Calu3 (cell line): ENCODE results near the gene CHID1. TPM values are rescaled to one million over a fixed set of nuclear protein-coding genes. Genes with fewer than 3 reads are reported as not detected.

ENCODE experiments used
- BruUV-seq: library from RNA; stranded (reverse); fragments of 400-500 nt; replicated peaks from 2 replicates; lab custom pipeline; 2021; lab: Mats Ljungman, UMichigan
- CTCF ChIA-PET: fragments of 300-600 bp; sonication (Branson Sonifier 250); formaldehyde crosslinking; loops from one replicate; lab custom pipeline; 2022; ENCODE audit warnings: antibody characterized with exemption; lab: Charles Lee
- DNase-seq: peaks from one replicate; pipeline ENCODE4 v3.0.0; 2022
- H3K27ac Mint-ChIP-seq: one replicate; pipeline ENCODE4 v1.8.0; 2022; ENCODE audit warnings: mixed read lengths; ENCODE audit not compliant: unreplicated experiment
- H3K27me3 Mint-ChIP-seq: one replicate; pipeline ENCODE4 v1.8.0; 2022; ENCODE audit warnings: mixed read lengths; ENCODE audit not compliant: unreplicated experiment
- H3K36me3 Mint-ChIP-seq: one replicate; pipeline ENCODE4 v1.8.0; 2022; ENCODE audit warnings: mild to moderate bottlenecking, moderate library complexity, mixed read lengths; ENCODE audit not compliant: insufficient read depth, unreplicated experiment
- H3K4me1 Mint-ChIP-seq: one replicate; pipeline ENCODE4 v1.8.0; 2022; ENCODE audit warnings: mild to moderate bottlenecking, low read depth, mixed read lengths; ENCODE audit not compliant: unreplicated experiment
- H3K4me3 Mint-ChIP-seq: one replicate; pipeline ENCODE4 v1.8.0; 2022; ENCODE audit warnings: mild to moderate bottlenecking, low read depth, moderate library complexity, mixed read lengths; ENCODE audit not compliant: unreplicated experiment
- H3K9me3 Mint-ChIP-seq: one replicate; pipeline ENCODE4 v1.8.0; 2022; ENCODE audit warnings: low read depth, mixed read lengths; ENCODE audit not compliant: unreplicated experiment
- intact Hi-C: fragments of 100-400 bp; cut with micrococcal nuclease; formaldehyde crosslinking; loops from one replicate; pipeline ENCODE4 v1.10.0; 2022; ENCODE audit not compliant: unreplicated experiment
- total RNA-seq: library from RNA; stranded (reverse); gene quantifications from 2 replicates; pipeline ENCODE4 v1.2.3, GENCODE V29; 2022
- TF ChIP-seq, protein P1 (sequence below): fragments of 200-600 bp; IDR thresholded peaks from one replicate; pipeline ENCODE4 v1.8.0; 2022; ENCODE audit warnings: antibody characterized with exemption; ENCODE audit not compliant: unreplicated experiment

Gene CHID1
- total RNA-seq, 1 experiment from 2014 or later = 134 TPM

DNA sequence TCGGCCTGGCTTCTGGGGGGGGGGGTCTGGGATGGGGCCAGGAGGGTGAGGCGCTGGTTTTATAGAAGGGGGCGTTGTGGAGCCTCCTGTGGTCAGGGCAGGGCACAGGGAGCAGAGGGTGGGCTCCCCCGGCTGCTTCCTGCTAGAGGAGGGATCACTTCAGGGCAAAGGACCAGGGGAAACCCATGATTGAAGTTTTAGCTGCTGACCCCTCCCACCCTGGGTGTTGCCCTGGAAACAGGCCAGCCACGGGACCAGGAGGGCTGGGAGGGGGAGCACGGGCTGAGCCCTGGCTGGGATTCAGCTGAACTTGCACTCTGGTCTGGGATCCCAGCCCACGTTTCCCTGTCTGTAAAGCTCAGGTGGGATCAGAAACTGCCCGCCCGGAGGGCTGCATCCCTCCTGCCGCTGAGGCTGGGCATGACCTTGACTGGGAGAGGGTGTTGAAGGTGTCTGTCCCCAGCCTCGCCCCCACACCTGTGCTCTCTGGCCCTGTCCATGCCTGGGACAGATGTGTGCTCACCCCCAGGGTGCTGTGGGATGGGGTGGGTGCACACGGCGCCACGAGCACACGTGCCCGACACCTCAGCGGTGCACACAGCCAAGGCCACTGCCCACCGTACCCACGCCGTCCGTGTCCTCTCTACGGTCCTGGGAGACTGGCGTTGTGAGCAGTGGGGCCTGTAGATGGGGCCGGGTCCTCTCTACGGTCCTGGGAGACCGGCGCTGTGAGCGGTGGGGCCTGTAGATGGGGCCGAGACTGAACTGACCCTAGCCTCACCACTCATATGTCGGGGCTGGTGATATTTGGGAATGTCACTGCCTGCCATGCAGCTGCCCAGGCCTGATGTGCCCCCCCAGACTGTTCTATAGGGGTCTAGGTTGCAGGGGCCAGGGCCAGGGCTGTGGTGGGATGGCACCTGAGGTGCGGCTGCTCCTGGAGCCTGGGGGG is 65.6 kb downstream of the CHID1 start:
- intact Hi-C loops = no loop called here
- TF ChIP-seq, protein P1, sequence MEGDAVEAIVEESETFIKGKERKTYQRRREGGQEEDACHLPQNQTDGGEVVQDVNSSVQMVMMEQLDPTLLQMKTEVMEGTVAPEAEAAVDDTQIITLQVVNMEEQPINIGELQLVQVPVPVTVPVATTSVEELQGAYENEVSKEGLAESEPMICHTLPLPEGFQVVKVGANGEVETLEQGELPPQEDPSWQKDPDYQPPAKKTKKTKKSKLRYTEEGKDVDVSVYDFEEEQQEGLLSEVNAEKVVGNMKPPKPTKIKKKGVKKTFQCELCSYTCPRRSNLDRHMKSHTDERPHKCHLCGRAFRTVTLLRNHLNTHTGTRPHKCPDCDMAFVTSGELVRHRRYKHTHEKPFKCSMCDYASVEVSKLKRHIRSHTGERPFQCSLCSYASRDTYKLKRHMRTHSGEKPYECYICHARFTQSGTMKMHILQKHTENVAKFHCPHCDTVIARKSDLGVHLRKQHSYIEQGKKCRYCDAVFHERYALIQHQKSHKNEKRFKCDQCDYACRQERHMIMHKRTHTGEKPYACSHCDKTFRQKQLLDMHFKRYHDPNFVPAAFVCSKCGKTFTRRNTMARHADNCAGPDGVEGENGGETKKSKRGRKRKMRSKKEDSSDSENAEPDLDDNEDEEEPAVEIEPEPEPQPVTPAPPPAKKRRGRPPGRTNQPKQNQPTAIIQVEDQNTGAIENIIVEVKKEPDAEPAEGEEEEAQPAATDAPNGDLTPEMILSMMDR = no peak
- Mint-ChIP-seq H3K36me3 (peaks cover 50% of the 10 kb centered on the region), H3K4me3 (peak overlapping the region; percentile 77), H3K27me3 (no peaks in the 10 kb centered on the region), H3K4me1 (peaks cover 21% of the 10 kb centered on the region), H3K27ac (no peak overlapping the region), H3K9me3 (no peaks in the 10 kb centered on the region)
- CTCF ChIA-PET = interaction anchor here (0.5 to 3.0 kb wide), 3 partner anchors 11 to 98 kb away, joined by 3 to 8 read pairs (median 6); partner anchors contain the start of gene TALDO1
- DNase-seq = peak; percentile 62
- no TSS peak for BruUV-seq

DNA sequence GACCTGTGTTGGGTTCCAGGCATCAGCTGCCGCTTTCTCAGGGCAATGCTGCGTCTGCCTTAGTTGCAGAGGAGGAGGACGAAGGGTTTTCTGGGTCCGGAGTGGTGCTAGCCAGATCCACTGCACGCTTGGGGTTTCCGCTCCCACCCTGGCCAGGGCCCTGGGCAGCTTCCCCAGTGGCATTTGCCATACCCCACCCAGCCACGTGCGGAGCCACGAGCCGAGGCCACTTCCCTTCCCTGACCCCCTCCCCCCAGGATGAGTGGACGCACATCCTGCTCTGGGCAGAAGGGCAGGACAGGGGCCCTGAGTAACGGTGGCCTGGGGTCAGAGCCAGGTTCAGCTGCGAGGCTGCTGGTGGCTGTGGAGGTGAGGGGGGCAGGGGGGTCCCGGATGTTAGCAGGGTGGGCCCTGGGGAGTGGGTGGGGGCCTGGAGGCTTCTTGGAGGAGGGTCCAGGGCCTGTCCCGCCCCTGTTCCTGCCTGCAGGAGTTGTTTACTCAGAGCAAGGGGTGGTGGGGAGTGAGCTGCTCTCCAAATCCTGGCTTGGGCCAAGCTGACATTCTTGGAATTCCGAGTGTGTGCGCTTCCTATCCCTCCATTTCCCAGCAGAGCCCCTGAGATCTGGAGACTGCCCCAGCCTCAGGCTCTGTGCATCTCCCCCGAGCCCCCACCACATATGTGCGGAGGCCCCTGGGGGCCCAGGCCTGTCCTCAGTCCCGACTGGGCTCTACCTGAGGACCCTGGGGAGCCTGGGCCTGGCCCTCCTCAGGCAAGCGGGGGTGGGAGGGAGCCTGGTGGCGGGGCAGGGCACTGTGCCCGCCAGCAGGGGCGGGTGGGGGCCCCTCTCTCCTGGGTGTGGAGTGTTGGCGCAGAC is 66.6 kb downstream of the CHID1 start:
- CTCF ChIA-PET = interaction anchor here (0.6 to 3.0 kb wide), 3 partner anchors 10 to 31 kb away, joined by 3 to 8 read pairs (median 3); no protein-coding TSS in a partner anchor
- DNase-seq = peak; percentile 60
- Mint-ChIP-seq H3K36me3 (peaks cover 58% of the 10 kb centered on the region), H3K9me3 (no peaks in the 10 kb centered on the region), H3K27ac (peak overlapping the region; percentile 27), H3K4me3 (peak overlapping the region; percentile 77), H3K4me1 (peaks cover 23% of the 10 kb centered on the region), H3K27me3 (no peaks in the 10 kb centered on the region)
- TF ChIP-seq, protein P1 = no peak
- no TSS peak for BruUV-seq
- intact Hi-C loops = no loop called here

DNA sequence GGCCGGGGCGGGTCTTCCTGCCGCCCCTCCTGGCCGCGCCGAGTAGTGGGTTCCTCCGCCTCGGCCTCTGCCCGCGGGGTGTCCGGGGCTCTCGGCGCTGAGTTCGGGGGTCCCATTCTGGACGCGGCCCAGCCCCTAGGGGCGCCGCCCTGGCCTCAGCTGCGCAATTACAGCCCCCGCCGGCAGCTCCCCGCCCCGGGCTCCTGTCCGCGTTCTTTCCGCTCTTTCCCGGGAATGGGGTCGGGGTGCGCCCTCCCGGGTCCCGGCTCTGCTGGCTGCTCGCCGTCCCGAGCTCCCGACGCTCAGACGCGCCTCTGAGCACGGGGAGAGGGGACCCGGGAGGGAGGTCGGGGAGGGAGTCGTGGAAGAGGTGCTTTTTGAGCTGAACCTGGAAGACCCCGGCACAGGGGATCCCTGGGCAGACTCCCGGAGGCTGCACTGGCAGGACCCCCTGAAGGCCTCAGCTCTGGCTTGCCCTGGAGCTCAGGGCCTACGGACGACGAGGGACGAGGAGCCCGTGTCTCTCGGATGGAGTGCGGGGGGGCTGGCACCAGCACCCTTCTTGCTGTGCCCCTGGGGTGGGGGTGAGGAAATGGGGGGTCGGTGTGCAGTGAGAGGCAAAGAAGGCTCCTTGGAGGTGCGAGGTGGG is 67.4 kb downstream of the CHID1 start:
- CTCF ChIA-PET = interaction anchor here (0.6 to 3.0 kb wide), 3 partner anchors 9 to 32 kb away, joined by 3 to 8 read pairs (median 3); no protein-coding TSS in a partner anchor
- DNase-seq = no peak
- H3K9me3 Mint-ChIP-seq = no peaks in the 10 kb centered on the region
- intact Hi-C loops = no loop called here
- H3K36me3 Mint-ChIP-seq = peaks cover 62% of the 10 kb centered on the region
- BruUV-seq = no TSS peak
- H3K4me1 Mint-ChIP-seq = peaks cover 23% of the 10 kb centered on the region
- no peaks in the 10 kb centered on the region for H3K27me3 Mint-ChIP-seq
- peak overlapping the region; percentile 27 for H3K27ac Mint-ChIP-seq
- H3K4me3 Mint-ChIP-seq = peak overlapping the region; percentile 77
- TF ChIP-seq, protein P1 = no peak
